ENCODE results near the gene GANC. TPM values are rescaled to one million over a fixed set of nuclear protein-coding genes. Genes with fewer than 3 reads are reported as not detected.

The GANC gene
- total RNA-seq, 4 donors from 2014 or later: 20.8 to 63.5 (median 35.3) TPM

- H3K27ac ChIP-seq: no peak overlapping the region
- DNase-seq: peak in 1 of 3 donors; percentile 1
- H3K27me3 ChIP-seq: no peaks in the 10 kb centered on the region
- TF ChIP-seq POLR2A (IDR thresholded peaks at IDR 0.05): no peak
- TF ChIP-seq, protein P1, sequence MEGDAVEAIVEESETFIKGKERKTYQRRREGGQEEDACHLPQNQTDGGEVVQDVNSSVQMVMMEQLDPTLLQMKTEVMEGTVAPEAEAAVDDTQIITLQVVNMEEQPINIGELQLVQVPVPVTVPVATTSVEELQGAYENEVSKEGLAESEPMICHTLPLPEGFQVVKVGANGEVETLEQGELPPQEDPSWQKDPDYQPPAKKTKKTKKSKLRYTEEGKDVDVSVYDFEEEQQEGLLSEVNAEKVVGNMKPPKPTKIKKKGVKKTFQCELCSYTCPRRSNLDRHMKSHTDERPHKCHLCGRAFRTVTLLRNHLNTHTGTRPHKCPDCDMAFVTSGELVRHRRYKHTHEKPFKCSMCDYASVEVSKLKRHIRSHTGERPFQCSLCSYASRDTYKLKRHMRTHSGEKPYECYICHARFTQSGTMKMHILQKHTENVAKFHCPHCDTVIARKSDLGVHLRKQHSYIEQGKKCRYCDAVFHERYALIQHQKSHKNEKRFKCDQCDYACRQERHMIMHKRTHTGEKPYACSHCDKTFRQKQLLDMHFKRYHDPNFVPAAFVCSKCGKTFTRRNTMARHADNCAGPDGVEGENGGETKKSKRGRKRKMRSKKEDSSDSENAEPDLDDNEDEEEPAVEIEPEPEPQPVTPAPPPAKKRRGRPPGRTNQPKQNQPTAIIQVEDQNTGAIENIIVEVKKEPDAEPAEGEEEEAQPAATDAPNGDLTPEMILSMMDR (IDR thresholded peaks at IDR 0.05): no peak
- H3K4me3 ChIP-seq: no peak overlapping the region
- peaks cover 0 to 7% (median 0%) of the 10 kb centered on the region in 4 donors for H3K4me1 ChIP-seq
- no peaks in the 10 kb centered on the region for H3K36me3 ChIP-seq
- no peaks in the 10 kb centered on the region for H3K9me3 ChIP-seq
These were observed 114.6 kb downstream of the GANC start for GRCh38 chr15:42387603-42388002.

GRCh38 chr15:42392309-42393024 lies 119.5 kb downstream of the GANC start:
- no peaks in the 10 kb centered on the region for H3K9me3 ChIP-seq
- DNase-seq: peak in 2 of 3 donors; percentile 86
- peak in 1 of 2 donors; percentile 45 for TF ChIP-seq POLR2A (IDR thresholded peaks at IDR 0.05)
- TF ChIP-seq, protein P1 (IDR thresholded peaks at IDR 0.05): no peak
- no peaks in the 10 kb centered on the region for H3K36me3 ChIP-seq
- peak overlapping the region in 2 of 4 donors; percentile 10 to 21 for H3K4me3 ChIP-seq
- H3K27ac ChIP-seq: peak overlapping the region in 3 of 4 donors; percentile 70 to 96 (median 85)
- H3K27me3 ChIP-seq: no peaks in the 10 kb centered on the region
- H3K4me1 ChIP-seq: peaks cover 0 to 12% (median 0%) of the 10 kb centered on the region in 4 donors

DNA sequence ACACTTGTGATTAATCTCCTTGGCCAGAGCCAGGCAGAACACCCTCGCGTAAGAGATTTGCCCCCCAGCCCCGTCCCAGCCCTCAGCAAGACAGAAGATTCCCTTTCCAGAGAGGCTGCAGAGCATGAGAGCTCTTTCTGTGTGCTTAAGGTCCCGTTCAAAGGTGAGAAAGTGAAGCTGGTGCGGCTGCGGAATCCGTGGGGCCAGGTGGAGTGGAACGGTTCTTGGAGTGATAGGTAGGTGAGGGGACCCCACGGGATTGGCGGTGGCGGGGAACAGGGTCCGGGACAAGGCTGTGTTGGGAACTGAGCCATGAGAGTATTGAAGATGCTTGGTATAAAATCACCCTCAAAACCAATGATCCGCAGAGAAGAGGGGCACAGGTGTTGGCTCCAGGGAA lies 121.1 kb downstream of the GANC start:
- Histone ChIP-seq H3K4me1 (peaks cover 0 to 12% (median 0%) of the 10 kb centered on the region in 4 donors), H3K27ac (no peak overlapping the region), H3K9me3 (no peaks in the 10 kb centered on the region), H3K27me3 (no peaks in the 10 kb centered on the region), H3K4me3 (no peak overlapping the region), H3K36me3 (no peaks in the 10 kb centered on the region)
- DNase-seq: peak in 1 of 3 donors; percentile 30
- no peak for TF ChIP-seq POLR2A (IDR thresholded peaks at IDR 0.05)
- TF ChIP-seq, protein P1 (IDR thresholded peaks at IDR 0.05): no peak

- Histone ChIP-seq H3K4me1 (peaks cover 0 to 12% (median 0%) of the 10 kb centered on the region in 4 donors), H3K4me3 (no peak overlapping the region), H3K9me3 (no peaks in the 10 kb centered on the region), H3K27me3 (no peaks in the 10 kb centered on the region), H3K36me3 (no peaks in the 10 kb centered on the region), H3K27ac (peak overlapping the region in 2 of 4 donors; percentile 45 to 49)
- no peak for DNase-seq
- TF ChIP-seq, protein P1 (IDR thresholded peaks at IDR 0.05): no peak
- TF ChIP-seq POLR2A (IDR thresholded peaks at IDR 0.05): peak in 1 of 2 donors; percentile 19
These were observed 122.8 kb downstream of the GANC start for GRCh38 chr15:42395838-42396237.

DNA sequence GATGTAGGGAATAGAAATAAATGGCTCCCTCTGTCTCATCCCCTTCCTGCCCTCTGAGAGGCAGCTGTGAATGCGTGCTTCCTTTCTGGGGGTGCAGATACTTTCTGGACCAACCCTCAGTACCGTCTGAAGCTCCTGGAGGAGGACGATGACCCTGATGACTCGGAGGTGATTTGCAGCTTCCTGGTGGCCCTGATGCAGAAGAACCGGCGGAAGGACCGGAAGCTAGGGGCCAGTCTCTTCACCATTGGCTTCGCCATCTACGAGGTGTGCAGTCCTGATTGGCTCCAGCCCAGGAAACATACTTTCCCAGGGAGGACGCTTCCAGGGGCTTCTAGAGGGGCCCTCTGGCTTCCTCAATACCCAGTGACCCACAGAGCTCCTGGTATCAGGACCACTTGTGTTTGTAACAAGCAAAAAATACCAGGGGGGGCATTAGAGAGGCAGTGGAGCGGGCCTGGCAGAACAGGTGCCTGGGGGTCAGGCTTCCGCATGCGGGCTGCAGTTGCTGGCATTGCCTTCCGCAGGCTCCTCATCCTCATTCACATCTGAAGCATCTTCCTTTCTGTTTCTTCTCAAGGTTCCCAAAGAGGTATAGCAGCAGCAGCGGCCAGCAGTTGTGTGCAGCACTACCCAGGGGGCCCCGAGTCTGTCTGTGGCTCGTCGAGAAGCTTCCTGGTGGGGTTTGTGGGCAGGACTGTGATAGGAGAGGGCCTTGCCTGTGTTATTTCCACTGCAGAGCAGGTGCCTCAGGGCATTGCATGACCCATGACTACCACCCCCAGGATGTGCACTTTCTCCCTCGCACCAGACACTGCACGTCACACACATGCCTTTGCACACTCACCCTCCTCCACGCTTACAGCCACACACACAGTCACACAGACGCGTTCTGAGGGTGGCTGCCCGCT lies 128.8 kb downstream of the GANC start:
- DNase-seq: no peak
- H3K4me1 ChIP-seq: no peaks in the 10 kb centered on the region
- no peaks in the 10 kb centered on the region for H3K9me3 ChIP-seq
- H3K4me3 ChIP-seq: no peak overlapping the region
- H3K36me3 ChIP-seq: peaks cover 0 to 11% (median 0%) of the 10 kb centered on the region in 3 donors
- no peak overlapping the region for H3K27ac ChIP-seq
- TF ChIP-seq, protein P1 (IDR thresholded peaks at IDR 0.05): no peak
- no peak for TF ChIP-seq POLR2A (IDR thresholded peaks at IDR 0.05)
- no peaks in the 10 kb centered on the region for H3K27me3 ChIP-seq
